IMR-90 (cell line): Measurements from ENCODE around the gene JKAMP.

Experiments
- MAFK ChIP-seq: IDR thresholded peaks from 2 replicates; pipeline ENCODE4 v1.6.1; 2012; ENCODE audit warnings: low read depth, low read length, improper control_type of control experiment
- MAZ ChIP-seq: IDR thresholded peaks from 2 replicates; pipeline ENCODE4 v1.6.1; 2012; ENCODE audit warnings: low read depth, mild to moderate bottlenecking, low read length, improper control_type of control experiment, moderate library complexity, borderline replicate concordance
- POLR2A ChIP-seq: IDR thresholded peaks from 2 replicates; pipeline ENCODE4 v1.6.1; 2012; ENCODE audit warnings: mild to moderate bottlenecking, low read depth, low read length
- RCOR1 ChIP-seq: IDR thresholded peaks from 2 replicates; pipeline ENCODE4 v1.6.1; 2012; ENCODE audit warnings: mild to moderate bottlenecking, low read length, improper control_type of control experiment; ENCODE audit not compliant: insufficient replicate concordance
- SMC3 ChIP-seq: fragments of 150-350 bp; IDR thresholded peaks from 2 replicates; pipeline ENCODE4 v1.6.1; 2016; ENCODE audit warnings: low read depth, mild to moderate bottlenecking, antibody characterized with exemption, low read length, moderate library complexity

GRCh38 chr14:59503256-59503655, 18.9 kb downstream of the JKAMP start:
- TF ChIP-seq SMC3 (no peak), MAZ (no peak), POLR2A (no peak), MAFK (no peak), RCOR1 (no peak)
